Right lobe of liver (tissue), 4 donors: ENCODE measurements around the gene TAS2R3.
"Not testable (repeated sequence)": the region's sequence is repeated elsewhere in the genome, so short reads cannot be mapped to it uniquely, and the experiment has no call there.

Experiments
- POLR2A ChIP-seq: fragments of 450-650 bp; IDR thresholded peaks from one replicate; pipeline ENCODE4 v1.6.1; 2017; ENCODE audit warnings: antibody characterized with exemption, mild to moderate bottlenecking
- TF ChIP-seq, protein P1 (sequence below), 4 donors: fragments of 200-600 bp in 3 of 4; fragments of 450-650 bp in 1 of 4; IDR thresholded peaks; one replicate each; pipeline versions ENCODE4 v1.5.1 to v1.8.0; 2016 to 2022; ENCODE audit warnings: antibody characterized with exemption in 4 of 4, mild to moderate bottlenecking in 2 of 4
- donor health status: DM: no; HTN: no; CAD: no.
- donor health status: DM: no; HTN: no; CAD: no.
- donor health status: DM: no; HTN: yes; CAD: no.

DNA sequence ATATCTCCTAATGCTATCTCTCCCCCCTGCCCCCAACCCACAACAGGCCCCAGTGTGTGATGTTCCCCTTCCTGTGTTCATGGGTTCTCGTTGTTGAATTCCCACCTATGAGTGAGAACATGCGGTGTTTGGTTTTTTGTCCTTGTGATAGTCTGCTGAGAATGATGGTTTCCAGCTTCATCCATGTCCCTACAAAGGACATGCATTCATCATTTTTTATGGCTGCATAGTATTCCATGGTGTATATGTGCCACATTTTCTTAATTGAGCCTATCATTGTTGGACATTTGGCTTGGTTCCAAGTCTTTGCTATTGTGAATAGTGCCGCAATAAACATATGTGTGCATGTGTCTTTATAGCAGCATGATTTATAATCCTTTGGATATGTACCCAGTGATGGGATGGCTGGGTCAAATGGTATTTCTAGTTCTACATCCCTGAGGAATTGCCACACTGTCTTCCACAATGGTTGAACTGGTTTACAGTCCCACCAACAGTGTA lies 6.2 kb downstream of the TAS2R3 start:
- TF ChIP-seq, protein P1, sequence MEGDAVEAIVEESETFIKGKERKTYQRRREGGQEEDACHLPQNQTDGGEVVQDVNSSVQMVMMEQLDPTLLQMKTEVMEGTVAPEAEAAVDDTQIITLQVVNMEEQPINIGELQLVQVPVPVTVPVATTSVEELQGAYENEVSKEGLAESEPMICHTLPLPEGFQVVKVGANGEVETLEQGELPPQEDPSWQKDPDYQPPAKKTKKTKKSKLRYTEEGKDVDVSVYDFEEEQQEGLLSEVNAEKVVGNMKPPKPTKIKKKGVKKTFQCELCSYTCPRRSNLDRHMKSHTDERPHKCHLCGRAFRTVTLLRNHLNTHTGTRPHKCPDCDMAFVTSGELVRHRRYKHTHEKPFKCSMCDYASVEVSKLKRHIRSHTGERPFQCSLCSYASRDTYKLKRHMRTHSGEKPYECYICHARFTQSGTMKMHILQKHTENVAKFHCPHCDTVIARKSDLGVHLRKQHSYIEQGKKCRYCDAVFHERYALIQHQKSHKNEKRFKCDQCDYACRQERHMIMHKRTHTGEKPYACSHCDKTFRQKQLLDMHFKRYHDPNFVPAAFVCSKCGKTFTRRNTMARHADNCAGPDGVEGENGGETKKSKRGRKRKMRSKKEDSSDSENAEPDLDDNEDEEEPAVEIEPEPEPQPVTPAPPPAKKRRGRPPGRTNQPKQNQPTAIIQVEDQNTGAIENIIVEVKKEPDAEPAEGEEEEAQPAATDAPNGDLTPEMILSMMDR (IDR thresholded peaks at IDR 0.05): not testable (repeated sequence)
- not testable (repeated sequence) for TF ChIP-seq POLR2A
